H1 (cell line): Measurements from ENCODE around the gene MAP4K4. TPM values are rescaled to one million over a fixed set of nuclear protein-coding genes. Genes with fewer than 3 reads are reported as not detected.

Experiments used
- CTCF ChIA-PET: fragments of 300-600 bp; sonication (Branson Sonifier 250); formaldehyde crosslinking; loops from one replicate; lab custom pipeline; 2021; ENCODE audit not compliant: partially characterized antibody; lab: Charles Lee
- POLR2A ChIA-PET: fragments of 300-600 bp; sonication (Branson Sonifier 250); formaldehyde crosslinking; loops from one replicate; lab custom pipeline; 2021; ENCODE audit warnings: inconsistent platforms; ENCODE audit not compliant: partially characterized antibody; lab: Charles Lee
- DNase-seq, 2 experiments: peaks; one replicate each; pipeline versions ENCODE4 v3.0.0 to v3.0.0-alpha.2; 2010 to 2022; ENCODE audit warnings: low spot score in 2 of 2, low read depth in 1 of 2, mixed read lengths in 1 of 2
- FAIRE-seq: peaks from 2 replicates; lab custom pipeline; 2011; peaks lifted over from hg19 to GRCh38; lab: Jason Lieb, UNC
- H2AFZ ChIP-seq: 2 replicates; pipeline ENCODE4 v1.8.1; 2012; ENCODE audit warnings: low read length, inconsistent platforms
- H2AK5ac ChIP-seq: 2 replicates; pipeline ENCODE4 v1.6.1; 2013; ENCODE audit warnings: low read depth, low read length
- H2BK120ac ChIP-seq: replicated peaks from 2 replicates; pipeline ENCODE3; 2013; ENCODE audit warnings: low read depth, low read length, inconsistent platforms
- H2BK12ac ChIP-seq: 2 replicates; pipeline ENCODE4 v1.6.1; 2013; ENCODE audit warnings: low read depth, low read length
- H2BK15ac ChIP-seq: 2 replicates; pipeline ENCODE4 v1.6.1; 2013; ENCODE audit warnings: low read length
- H2BK20ac ChIP-seq: 2 replicates; pipeline ENCODE4 v1.6.1; 2013; ENCODE audit warnings: low read length
- H2BK5ac ChIP-seq: 2 replicates; pipeline ENCODE4 v1.6.1; 2013; ENCODE audit warnings: low read depth, low read length
- H3K14ac ChIP-seq: 2 replicates; pipeline ENCODE4 v1.6.1; 2013; ENCODE audit warnings: inconsistent platforms; ENCODE audit not compliant: insufficient read length
- H3K18ac ChIP-seq: 2 replicates; pipeline ENCODE4 v1.6.1; 2013; ENCODE audit warnings: low read length; ENCODE audit errors: extremely low read depth
- H3K23ac ChIP-seq: 2 replicates; pipeline ENCODE4 v1.6.1; 2013; ENCODE audit warnings: inconsistent platforms; ENCODE audit not compliant: insufficient read length
- H3K23me2 ChIP-seq: 2 replicates; pipeline ENCODE4 v1.6.1; 2013; ENCODE audit warnings: low read depth, low read length
- H3K27ac ChIP-seq: 2 replicates; pipeline ENCODE4 v1.6.1; 2011; ENCODE audit warnings: low read depth, low read length, inconsistent platforms
- H3K27me3 ChIP-seq, 4 experiments: replicated peaks in 1 of 4; 1 replicate in 1 of 4; 2 replicates in 3 of 4; pipeline versions ENCODE4 v1.6.1 to v1.8.1; 2011 to 2013; ENCODE audit warnings: low read length in 3 of 4, mild to moderate bottlenecking in 3 of 4, inconsistent platforms in 2 of 4, mixed read lengths in 2 of 4, moderate library complexity in 1 of 4; ENCODE audit not compliant: control insufficient read depth in 3 of 4, insufficient read depth in 3 of 4; ENCODE audit errors: extremely low read depth in 1 of 4
- H3K36me3 ChIP-seq, 4 experiments: 2 replicates each; pipeline versions ENCODE4 v1.6.1 to v1.8.1; 2011 to 2013; ENCODE audit warnings: mild to moderate bottlenecking in 4 of 4, low read length in 3 of 4, moderate library complexity in 2 of 4, control low read depth in 1 of 4, inconsistent platforms in 1 of 4; ENCODE audit not compliant: insufficient read depth in 4 of 4, control insufficient read depth in 2 of 4
- H3K4ac ChIP-seq: replicated peaks from 2 replicates; pipeline ENCODE3; 2013; ENCODE audit warnings: low read length, low read depth, mixed read lengths, inconsistent platforms; ENCODE audit not compliant: insufficient read length
- H3K4me1 ChIP-seq, 4 experiments: replicated peaks in 1 of 4; 1 replicate in 1 of 4; 2 replicates in 3 of 4; pipeline versions ENCODE4 v1.6.1 to v1.8.1; 2011 to 2013; ENCODE audit warnings: low read length in 3 of 4, inconsistent platforms in 2 of 4, mixed read lengths in 1 of 4; ENCODE audit not compliant: insufficient read depth in 4 of 4, control insufficient read depth in 3 of 4
- H3K4me2 ChIP-seq, 2 experiments: 2 replicates each; pipeline versions ENCODE4 v1.6.1 to v1.8.1; 2011 to 2013; ENCODE audit warnings: low read depth in 2 of 2, low read length in 2 of 2, control low read depth in 1 of 2, inconsistent platforms in 1 of 2, mild to moderate bottlenecking in 1 of 2; ENCODE audit not compliant: insufficient read depth in 1 of 2
- H3K4me3 ChIP-seq, 4 experiments: fragments of 200-600, 300-600 bp in 1 of 4; sonication (generic), shearing (Covaris generic), sonication (Bioruptor Twin) in 1 of 4; 2 replicates each; pipeline versions ENCODE4 v1.5.1 to v1.8.1; 2011 to 2016; ENCODE audit warnings: low read length in 4 of 4, low read depth in 3 of 4, control low read depth in 2 of 4, inconsistent platforms in 2 of 4, mild to moderate bottlenecking in 2 of 4, mixed read lengths in 1 of 4, moderate library complexity in 1 of 4; ENCODE audit not compliant: insufficient read depth in 2 of 4; ENCODE audit errors: extremely low read depth in 1 of 4
- H3K56ac ChIP-seq: replicated peaks from 2 replicates; pipeline ENCODE3; 2013; ENCODE audit warnings: low read depth, mild to moderate bottlenecking, mixed read lengths, low read length, inconsistent platforms; ENCODE audit not compliant: insufficient read length
- H3K79me1 ChIP-seq: 2 replicates; pipeline ENCODE4 v1.6.1; 2013; ENCODE audit warnings: low read depth, low read length, control low read depth
- H3K79me2 ChIP-seq, 2 experiments: 2 replicates each; pipeline versions ENCODE4 v1.6.1 to v1.8.1; 2012 to 2013; ENCODE audit warnings: low read length in 2 of 2, mild to moderate bottlenecking in 2 of 2, inconsistent platforms in 1 of 2; ENCODE audit not compliant: insufficient read depth in 2 of 2, control insufficient read depth in 1 of 2
- H3K9ac ChIP-seq, 4 experiments: replicated peaks in 1 of 4; 1 replicate in 1 of 4; 2 replicates in 3 of 4; pipeline versions ENCODE4 v1.6.1 to v1.8.1; 2011 to 2013; ENCODE audit warnings: low read depth in 3 of 4, low read length in 3 of 4, control low read depth in 2 of 4, mild to moderate bottlenecking in 2 of 4, moderate library complexity in 2 of 4, inconsistent platforms in 1 of 4; ENCODE audit errors: extremely low read depth in 1 of 4
- H3K9me3 ChIP-seq, 2 experiments: 2 replicates each; pipeline versions ENCODE4 v1.6.1 to v1.8.1; 2012 to 2013; ENCODE audit warnings: mild to moderate bottlenecking in 2 of 2, moderate library complexity in 2 of 2, control low read depth in 1 of 2, inconsistent platforms in 1 of 2, low read depth in 1 of 2, low read length in 1 of 2, mixed read lengths in 1 of 2; ENCODE audit not compliant: insufficient read depth in 2 of 2
- H4K20me1 ChIP-seq, 2 experiments: replicated peaks in 1 of 2; 2 replicates each; pipeline versions ENCODE3 to v1.8.1; 2011 to 2013; ENCODE audit warnings: inconsistent platforms in 2 of 2, low read length in 2 of 2, mild to moderate bottlenecking in 1 of 2; ENCODE audit not compliant: insufficient read depth in 2 of 2, control insufficient read depth in 1 of 2
- H4K5ac ChIP-seq: 2 replicates; pipeline ENCODE4 v1.6.1; 2013; ENCODE audit warnings: low read length, low read depth, mixed read lengths, inconsistent platforms; ENCODE audit not compliant: insufficient read length
- H4K8ac ChIP-seq: 2 replicates; pipeline ENCODE4 v1.8.0; 2013; ENCODE audit warnings: mild to moderate bottlenecking, moderate library complexity, low read length, inconsistent platforms; ENCODE audit not compliant: insufficient read depth; ENCODE audit errors: extremely low read depth
- H4K91ac ChIP-seq: replicated peaks from 2 replicates; pipeline ENCODE3; 2013; ENCODE audit warnings: low read length, mixed read lengths, inconsistent platforms; ENCODE audit not compliant: insufficient read length
- EZH2 ChIP-seq: fragments of 200-600 bp; sonication (generic); IDR thresholded peaks from 2 replicates; pipeline ENCODE4 v1.7.1; 2012; ENCODE audit warnings: low read depth, mild to moderate bottlenecking, moderate library complexity, low read length, inconsistent platforms; ENCODE audit not compliant: severe bottlenecking
- FOSL1 ChIP-seq: IDR thresholded peaks from 2 replicates; pipeline ENCODE4 v1.6.1; 2011; ENCODE audit warnings: mild to moderate bottlenecking, low read depth, low read length, moderate library complexity; ENCODE audit not compliant: insufficient read depth
- JUND ChIP-seq: IDR thresholded peaks from 2 replicates; pipeline ENCODE4 v1.6.1; 2011; ENCODE audit warnings: mild to moderate bottlenecking, improper control_type of control experiment, low read length
- KDM4A ChIP-seq: IDR thresholded peaks from one replicate; pipeline ENCODE4 v1.7.1; 2012; ENCODE audit warnings: low read depth, mild to moderate bottlenecking, moderate library complexity, low read length, inconsistent platforms; ENCODE audit not compliant: severe bottlenecking
- SAP30 ChIP-seq: fragments of 300-600 bp; sonication (generic); IDR thresholded peaks from 2 replicates; pipeline ENCODE4 v1.7.1; 2012; ENCODE audit warnings: low read length, moderate library complexity, mild to moderate bottlenecking, inconsistent platforms; ENCODE audit not compliant: insufficient read depth, insufficient replicate concordance
- SUZ12 ChIP-seq: fragments of 200-600 bp; sonication (generic); IDR thresholded peaks from 2 replicates; pipeline ENCODE4 v1.6.1; 2012; ENCODE audit warnings: mild to moderate bottlenecking, inconsistent platforms, low read length, moderate library complexity, mixed read lengths
- TAF1 ChIP-seq: IDR thresholded peaks from 2 replicates; pipeline ENCODE4 v1.6.1; 2011; ENCODE audit warnings: mild to moderate bottlenecking, low read depth, low read length
- WGBS, 2 experiments: shearing (Covaris generic) in 1 of 2; methylation state at CpG; one replicate each; pipeline versions ENCODE4 v1.1.6 to v1.1.7; 2013 to 2015; ENCODE audit warnings: low lambda C conversion rate in 2 of 2, mixed read lengths in 2 of 2, inconsistent platforms in 1 of 2, low coverage in 1 of 2, missing lambda C conversion rate in 1 of 2; ENCODE audit not compliant: insufficient replicate concordance in 2 of 2, insufficient coverage in 1 of 2, insufficient read length in 1 of 2; ENCODE audit errors: extremely low coverage in 1 of 2, missing lambda C conversion rate in 1 of 2; 5-methylcytosine and 5-hydroxymethylcytosine counted together
- polyA plus RNA-seq, 7 experiments: library from polyadenylated mRNA; depleted of rRNA in 3 of 7; stranded (reverse) in 5 of 7; unstranded in 2 of 7; fragments of >200 nt in 5 of 7; fragments of 200-250 nt in 2 of 7; gene quantifications; 1 replicate in 5 of 7; 2 replicates in 1 of 7; 4 replicates in 1 of 7; pipeline versions ENCODE4 v1.2.1 to v1.2.3, GENCODE V29; 2011 to 2013; ENCODE audit warnings: missing spikeins in 2 of 7, mixed read lengths in 2 of 7
- total RNA-seq: library from RNA; stranded (reverse); fragmentation: NEBNext Ultra II Directional; extraction: Animal tissue kit (Norgen Biotek cat#: 25700); gene quantifications from 2 replicates; pipeline ENCODE4 v1.2.1, GENCODE V29; 2021
- TF ChIP-seq, protein P1 (sequence below): IDR thresholded peaks from 2 replicates; pipeline ENCODE4 v1.6.1; 2011; ENCODE audit warnings: low read depth, mild to moderate bottlenecking, low read length; ENCODE audit not compliant: insufficient read depth

MAP4K4 gene
- total and polyA plus RNA-seq, 2 of the 8 experiments (the other 6 are each of a cell fraction or from before 2014, with no cell fraction given): 53.2 to 138 TPM

DNA sequence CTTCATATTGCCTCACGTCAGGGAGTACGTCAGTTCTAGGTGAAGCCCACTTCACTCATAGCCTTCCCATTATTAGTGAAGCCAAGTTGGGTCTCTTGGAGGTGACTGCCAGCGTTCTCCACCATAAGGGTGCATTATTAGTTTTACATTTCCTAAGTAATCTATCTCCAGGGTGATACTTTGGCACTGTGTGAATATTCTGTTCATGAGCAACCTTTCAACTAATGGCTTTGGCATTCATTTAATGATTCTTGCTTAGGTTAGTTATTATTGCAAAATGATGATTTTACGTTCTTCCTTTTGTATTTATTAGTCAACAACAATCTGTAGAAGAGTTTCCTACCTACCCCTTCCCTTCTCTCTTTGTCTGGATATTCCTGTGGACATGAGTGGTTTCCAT lies 97.5 kb downstream of the MAP4K4 start:
- no peak overlapping the region for H4K5ac ChIP-seq
- no peak overlapping the region for H3K4ac ChIP-seq
- H3K14ac ChIP-seq: no peak overlapping the region
- H3K56ac ChIP-seq: no peak overlapping the region
- no peak overlapping the region for H2BK5ac ChIP-seq
- ChIA-PET CTCF (interaction anchor here (0.9 to 1.6 kb wide), 5 partner anchors 9 to 73 kb away, joined by 3 to 4 read pairs (median 3); no protein-coding TSS in a partner anchor), POLR2A (no interaction called here)
- no peaks in the 10 kb centered on the region for H3K27me3 ChIP-seq
- no peak overlapping the region for H2BK120ac ChIP-seq
- FAIRE-seq: no peak
- no peak overlapping the region for H2BK15ac ChIP-seq
- no peak for DNase-seq
- H4K91ac ChIP-seq: no peak overlapping the region
- peaks cover 0 to 11% (median 5%) of the 10 kb centered on the region in 4 experiments; a peak in 3 of 7 replicates for H3K4me1 ChIP-seq
- H4K8ac ChIP-seq: no peak overlapping the region
- no peak overlapping the region for H3K9ac ChIP-seq
- no peaks in the 10 kb centered on the region; a peak in 2 of 8 replicates for H3K36me3 ChIP-seq
- H2BK20ac ChIP-seq: no peak overlapping the region
- H3K23ac ChIP-seq: no peak overlapping the region
- peaks cover 5 to 88% of the 10 kb centered on the region in 2 experiments for H3K79me2 ChIP-seq
- H3K4me2 ChIP-seq: no peak overlapping the region
- H3K27ac ChIP-seq: no peak overlapping the region
- H3K18ac ChIP-seq: no peak overlapping the region
- no peak overlapping the region for H2AK5ac ChIP-seq
- H3K79me1 ChIP-seq: 0 out of 2 replicates have a peak, but pooled peaks cover 2% of the 10 kb centered on the region
- H3K9me3 ChIP-seq: no peaks in the 10 kb centered on the region
- H4K20me1 ChIP-seq: peaks cover 8 to 12% of the 10 kb centered on the region in 2 experiments
- H3K4me3 ChIP-seq: no peak overlapping the region
- H2BK12ac ChIP-seq: no peak overlapping the region
- 92% methylated on average over 4 of the region's 4 CpGs; no CpG with 5 or more reads in 1 of the 2 experiments for WGBS, 2 experiments
- H2AFZ ChIP-seq: no peak overlapping the region
- TF ChIP-seq SUZ12 (no peak), FOSL1 (no peak), JUND (no peak), KDM4A (no peak), TAF1 (no peak), EZH2 (no peak), SAP30 (no peak)
- TF ChIP-seq, protein P1, sequence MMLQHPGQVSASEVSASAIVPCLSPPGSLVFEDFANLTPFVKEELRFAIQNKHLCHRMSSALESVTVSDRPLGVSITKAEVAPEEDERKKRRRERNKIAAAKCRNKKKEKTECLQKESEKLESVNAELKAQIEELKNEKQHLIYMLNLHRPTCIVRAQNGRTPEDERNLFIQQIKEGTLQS: no peak
- no peaks in the 10 kb centered on the region for H3K23me2 ChIP-seq
